ENCODE data around the gene NPC1.

Gene NPC1

DNA sequence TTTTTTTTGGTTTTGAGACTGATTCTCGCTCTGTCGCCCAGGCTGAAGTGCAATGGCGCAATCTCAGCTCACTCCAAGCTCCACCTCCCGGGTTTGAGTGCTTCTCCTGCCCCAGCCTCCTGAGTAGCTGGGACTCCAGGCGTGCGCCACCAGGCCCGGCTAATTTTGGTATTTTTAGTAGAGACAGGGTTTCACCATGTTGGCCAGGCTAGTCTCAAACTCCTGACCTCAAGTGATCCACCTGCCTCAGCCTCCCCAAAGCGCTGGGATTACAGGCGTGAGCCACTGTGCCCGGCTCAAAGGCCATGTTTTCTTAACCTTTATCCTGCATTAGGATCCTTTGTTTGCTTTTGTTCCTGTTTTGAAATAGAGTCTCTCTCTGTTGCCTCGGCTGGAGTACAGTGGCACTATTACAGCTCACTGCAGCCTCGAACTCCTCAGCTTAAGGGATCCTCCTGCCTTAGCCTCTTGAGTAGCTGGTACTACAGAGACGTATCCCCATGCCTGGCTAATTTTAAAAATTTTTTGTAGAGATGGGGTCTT lies 41.0 kb downstream of the NPC1 start:
- DNase-seq: no peak

DNA sequence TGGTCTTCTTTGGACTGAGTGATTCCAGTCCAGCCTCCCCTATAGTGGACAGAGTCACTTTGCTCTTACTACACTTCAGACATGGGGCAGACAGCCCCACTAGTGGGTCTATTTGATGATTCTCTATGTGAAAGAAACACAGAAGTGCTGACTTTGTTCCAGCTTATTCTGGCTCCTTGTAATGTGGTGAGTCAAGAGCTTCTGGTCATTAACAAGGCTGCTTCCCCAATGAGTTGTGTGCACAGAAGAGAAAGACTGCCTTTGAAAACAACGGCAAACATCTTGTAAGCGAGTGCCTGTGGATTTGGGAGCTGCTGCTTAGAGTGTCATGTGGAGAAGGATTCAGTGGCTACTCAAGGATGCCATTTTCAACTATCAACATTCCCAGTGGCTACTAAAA lies 43.8 kb downstream of the NPC1 start:
- DNase-seq: no peak

DNA sequence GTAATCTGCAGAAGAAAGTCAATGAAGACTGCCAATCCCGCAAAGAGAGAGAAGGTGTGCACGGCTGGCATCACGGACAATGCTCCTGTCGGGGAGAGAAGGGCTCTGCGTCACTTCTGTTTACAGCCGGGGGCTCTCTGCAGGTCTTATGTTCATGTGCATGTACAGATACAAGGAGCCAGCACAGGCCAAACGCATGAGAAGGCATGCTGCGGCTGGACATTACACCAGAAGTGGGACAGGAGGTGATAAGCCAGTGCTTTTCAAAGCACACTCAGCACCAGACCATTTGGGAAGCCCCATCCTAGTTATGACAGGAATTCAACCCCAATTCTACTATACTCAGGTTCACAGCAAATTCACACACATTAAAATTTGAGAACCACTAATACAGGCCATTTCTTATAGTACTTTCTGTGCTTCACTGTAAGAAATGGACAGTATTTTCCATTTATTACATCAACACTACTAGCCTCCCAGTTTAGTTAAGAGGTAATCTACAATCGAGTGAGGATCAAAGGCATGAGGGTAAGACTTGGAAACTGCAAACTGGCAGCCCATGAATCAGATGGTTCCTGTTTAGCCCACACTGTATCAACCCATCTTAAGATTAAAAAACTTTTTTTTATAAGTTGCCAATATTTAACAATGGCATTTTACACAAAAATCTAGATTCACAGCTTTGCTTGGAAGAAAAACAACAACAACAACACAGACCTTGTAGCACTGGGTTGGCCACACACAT lies 44.8 kb downstream of the NPC1 start:
- DNase-seq: no peak

DNA sequence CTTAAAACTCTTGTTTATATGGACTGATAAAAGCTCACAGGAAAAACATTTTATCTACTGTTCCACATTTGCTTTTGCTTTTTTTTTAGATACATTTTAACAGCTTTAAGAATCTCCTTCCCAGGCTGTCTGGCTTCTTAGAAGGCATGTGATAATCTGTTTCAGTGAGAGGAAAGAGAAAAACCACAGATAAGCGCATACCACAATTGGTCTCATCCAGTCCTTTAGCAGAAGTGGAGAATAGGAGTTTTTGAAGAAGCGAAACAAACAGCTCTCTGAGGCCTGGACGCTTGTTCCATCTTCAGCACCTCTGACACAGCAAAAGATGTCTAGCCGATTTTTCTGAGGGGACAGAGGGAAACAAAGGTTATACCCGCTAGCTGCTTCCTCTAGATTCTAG lies 45.4 kb downstream of the NPC1 start:
- DNase-seq: no peak

DNA sequence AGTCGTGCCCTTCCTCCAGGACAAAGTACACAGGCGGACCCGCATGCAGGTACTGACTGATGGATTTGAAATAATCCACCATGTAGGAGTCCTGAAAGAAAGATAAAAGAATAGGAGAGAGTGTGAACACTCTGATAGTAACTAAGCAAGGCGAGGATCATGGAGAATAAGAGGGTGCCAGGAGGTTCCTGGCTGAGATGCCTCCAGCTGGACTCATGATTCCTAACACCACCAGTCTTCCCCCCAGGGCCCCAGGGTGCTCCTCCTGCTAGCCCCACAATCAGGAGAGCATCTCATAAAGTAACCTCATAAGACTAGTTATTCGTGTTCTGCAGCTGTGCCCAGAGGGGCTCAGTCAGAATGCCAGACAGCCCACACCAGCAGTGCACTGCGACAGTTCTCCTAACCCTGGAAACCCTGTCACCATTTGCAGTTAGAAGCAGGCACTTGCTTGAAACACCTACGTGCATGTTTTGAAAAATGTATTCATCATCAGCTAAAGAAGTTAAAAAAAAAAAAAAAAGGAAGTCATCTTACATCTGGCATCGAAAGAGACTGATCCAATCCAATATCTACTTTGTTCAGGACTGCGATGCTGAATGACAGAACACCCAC lies 46.3 kb downstream of the NPC1 start:
- DNase-seq: no peak

DNA sequence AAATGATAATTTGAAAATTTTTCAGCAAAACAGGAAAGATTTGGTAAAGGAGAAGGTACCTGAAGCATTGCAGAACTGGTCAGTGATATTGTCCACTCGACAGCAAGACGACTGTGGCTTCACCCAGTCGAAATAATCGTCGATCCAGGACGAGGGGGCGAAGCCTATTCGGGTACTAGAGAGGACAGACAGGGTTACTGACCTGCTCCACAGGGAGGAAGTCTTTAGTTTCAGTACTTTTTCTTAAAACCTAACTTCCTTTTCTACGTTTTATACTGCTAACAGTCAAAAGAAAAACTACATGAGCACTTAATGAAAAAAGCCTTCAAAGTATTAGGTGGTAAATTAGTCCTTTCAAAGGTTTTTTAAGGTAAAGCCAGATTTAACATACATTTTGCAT lies 47.0 kb downstream of the NPC1 start:
- no peak for DNase-seq

DNA sequence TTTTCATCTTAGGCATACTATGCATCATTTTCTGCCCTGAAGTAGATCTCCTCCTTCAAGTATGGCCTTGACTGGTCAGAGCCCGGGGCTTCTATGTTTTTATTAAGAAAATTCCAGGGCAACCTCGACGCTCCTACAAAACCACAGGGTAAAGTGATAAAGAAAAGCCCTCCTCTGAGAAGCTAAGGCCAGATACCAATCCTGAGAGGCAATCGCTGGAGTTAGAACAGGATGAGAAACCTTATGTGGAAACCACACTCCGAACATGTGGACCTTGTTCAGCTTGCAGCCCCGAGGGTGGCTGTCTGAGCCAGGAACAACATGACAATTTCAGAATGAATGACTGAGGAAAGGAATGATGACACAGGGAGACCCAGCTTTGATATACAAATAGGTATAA lies 47.4 kb downstream of the NPC1 start:
- DNase-seq: no peak

DNA sequence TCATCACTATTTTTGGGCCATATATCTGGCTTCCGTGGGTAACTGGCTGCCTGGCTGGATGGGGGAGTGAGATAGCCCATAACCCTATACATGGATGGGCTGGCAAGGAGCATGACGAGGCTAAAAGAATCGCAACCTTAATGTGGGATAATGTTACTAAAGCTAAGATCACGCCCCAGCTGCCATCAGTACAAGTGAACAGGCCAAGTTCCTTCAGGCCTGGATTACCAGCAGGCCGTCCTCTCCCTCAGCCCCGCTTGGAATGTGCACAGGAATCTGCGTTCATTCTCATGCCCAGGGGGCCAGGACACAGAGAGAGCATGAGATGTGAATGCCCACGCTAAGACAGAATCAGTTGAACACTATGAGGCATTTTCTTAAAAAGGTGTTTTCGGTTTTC lies 48.3 kb downstream of the NPC1 start:
- DNase-seq: no peak

DNA sequence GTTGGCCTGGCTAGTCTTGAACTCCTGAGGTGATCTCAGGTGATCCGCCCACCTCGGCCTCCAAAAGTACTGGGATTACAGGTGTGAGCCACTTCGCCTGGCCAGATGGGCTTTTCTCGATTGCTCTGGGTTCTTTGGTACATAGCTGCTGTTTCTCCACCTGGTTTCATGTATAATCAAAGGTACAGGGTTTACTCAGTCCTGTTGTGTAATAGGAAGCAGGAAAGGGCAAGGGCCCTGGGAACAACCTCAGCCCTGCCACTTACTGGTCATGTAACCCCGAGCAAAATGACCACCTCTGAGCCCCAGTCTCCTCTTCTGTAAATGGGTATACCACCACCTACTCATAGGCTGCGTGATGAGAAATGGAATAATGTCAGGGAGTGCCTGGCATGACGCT lies 49.0 kb downstream of the NPC1 start:
- no peak for DNase-seq

DNA sequence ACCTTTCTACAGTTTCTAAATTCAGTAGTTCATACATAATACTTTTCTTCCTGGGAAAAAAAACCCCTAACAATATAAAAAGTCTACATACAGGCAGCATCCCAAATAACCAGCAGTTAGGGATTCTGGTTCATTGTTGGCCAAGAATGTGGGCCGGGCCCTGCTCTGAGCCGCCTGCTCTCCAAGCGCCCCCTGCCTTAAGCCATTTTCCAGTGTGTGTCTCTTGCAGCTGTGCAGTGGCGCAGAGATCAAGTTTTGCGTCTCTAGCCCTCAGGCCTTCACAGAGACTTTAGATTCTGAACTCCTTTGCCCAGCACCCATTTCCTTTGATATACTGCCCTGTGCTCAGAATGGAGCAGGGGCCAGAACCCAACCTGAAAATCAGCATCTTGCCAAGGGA lies 50.1 kb downstream of the NPC1 start:
- no peak for DNase-seq

DNA sequence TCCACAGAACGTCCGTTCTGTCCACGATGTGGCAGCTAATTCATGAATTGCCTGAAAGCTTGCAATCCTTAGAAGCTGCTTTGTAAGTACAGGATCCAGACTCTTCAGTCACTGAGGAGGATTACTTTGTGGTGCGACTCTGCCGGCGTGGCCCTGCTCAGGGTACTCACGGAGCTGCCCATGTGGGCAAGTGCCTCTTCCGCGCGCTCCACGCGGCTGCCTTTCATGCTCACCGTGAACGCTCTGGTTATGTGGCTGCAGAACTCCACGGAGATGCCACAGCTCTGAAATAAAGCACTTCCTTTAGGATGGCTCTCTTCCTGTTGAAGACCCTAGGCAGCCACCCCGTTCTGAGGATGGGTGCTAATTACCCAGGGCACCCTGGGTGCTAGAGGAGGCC lies 52.0 kb downstream of the NPC1 start:
- no peak for DNase-seq

DNA sequence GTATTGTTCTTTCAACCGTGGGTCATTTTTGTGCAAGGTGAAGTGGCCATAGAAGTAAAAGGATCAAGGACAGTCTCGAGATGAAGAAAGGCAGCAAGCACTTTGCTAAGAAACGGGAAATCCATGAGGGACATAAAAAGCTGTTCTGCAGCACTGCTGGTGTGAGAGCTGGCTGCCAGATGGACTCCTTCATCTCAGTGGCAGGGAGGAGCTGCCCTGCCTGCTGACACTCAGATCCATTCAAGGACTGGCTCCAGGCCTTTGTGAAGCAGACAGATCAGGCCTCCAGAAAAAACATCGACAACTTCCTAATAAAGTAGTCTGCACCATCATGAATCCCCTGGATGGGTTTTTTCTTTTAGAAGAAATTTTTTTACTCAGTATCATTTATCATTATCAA lies 53.5 kb downstream of the NPC1 start:
- no peak for DNase-seq

DNA sequence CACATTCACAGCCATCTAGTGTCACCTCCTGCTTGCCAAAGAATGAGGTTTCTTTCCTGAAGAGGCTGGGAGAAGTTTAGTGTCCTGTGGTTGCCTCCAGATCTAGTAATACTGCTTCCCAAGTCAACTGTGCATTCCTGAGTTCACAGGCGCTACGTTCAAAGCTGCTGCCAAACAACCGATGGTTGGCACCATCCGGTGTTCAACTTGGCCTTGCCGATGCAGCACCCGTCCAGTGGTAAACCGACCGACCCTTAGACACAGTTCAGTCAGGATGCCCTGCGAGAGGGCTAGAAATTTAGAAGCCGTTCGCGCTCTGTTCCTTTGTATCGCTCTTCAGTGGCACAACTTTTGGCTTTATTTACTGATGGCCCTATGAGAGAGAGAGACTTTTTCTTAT lies 54.4 kb downstream of the NPC1 start:
- no peak for DNase-seq

DNA sequence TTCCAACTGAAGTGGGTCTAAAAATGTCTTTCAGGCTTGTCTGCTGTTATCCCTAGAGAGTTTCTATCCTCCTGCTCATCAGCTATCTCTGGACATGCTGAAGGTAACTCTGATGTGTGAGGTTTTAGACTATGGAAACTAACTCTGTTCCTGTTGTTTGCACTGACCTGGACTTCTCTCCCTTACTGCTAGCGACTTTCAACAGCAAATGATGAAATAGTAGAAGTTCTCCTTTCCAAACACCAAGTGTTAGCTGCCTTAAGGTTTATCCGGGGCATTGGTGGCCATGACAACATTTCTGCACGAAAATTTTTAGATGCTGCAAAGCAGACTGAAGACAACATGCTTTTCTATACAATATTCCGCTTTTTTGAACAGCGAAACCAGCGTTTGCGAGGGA lies 56.1 kb downstream of the NPC1 start:
- DNase-seq: no peak

DNA sequence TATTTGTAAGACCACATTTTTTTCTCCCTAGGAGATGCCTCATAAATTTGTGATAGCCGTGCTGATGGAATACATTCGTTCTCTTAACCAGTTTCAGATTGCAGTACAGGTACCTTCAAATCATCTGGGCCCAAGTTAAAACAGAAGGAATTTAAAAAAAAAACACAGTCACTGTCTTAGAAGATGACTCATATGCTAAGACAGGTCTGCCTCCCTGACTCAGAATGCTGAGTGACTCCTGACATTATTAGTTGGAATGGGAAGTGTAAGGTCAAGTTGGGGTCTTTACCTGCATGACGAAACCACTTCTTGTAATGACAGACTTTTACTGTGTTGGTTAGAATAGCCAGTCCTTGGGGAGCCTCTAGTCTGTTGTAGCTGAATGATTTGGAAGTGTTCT lies 56.7 kb downstream of the NPC1 start:
- DNase-seq: no peak

DNA sequence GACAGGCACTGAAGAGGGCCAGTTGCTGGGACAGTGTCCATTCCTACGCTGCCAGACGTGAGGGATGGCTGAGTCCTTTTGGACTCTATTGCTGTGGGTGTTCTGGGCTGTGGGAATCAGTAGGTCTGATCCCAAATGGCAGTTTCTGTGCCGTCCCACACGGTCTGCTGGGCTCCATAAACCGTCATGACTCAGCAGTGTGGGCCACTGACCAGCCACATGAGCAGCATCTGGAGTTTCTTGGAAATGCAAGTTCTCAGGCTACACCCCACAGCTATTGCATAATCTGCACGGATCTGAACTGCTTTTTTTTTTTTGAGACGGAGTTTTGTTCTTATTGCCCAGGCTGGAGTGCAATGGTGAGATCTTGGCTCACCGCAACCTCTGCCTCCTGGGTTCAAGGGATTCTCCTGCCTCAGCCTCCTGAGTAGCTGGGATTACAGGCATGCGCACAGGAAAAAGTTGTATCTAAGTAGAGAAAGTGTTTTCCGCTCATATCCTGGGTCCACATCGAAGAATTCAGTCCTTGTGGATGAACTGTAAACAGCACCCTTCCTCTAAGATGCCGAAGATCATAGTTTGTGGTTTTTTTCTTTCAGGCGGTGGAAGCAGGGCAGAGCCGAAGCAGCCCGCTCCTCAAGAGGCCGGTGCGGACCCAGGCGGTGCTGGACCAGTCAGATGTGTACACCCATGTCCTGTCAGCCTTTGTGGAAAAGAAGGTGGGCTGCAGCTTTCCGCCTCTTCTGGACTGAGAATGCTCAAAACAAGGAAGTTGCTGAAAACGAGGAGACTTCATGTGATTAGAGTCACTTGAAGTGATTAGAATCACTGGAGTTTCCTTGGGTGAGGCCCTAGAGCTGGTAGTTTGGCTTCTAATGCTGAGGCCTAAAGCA lies 57.5 kb downstream of the NPC1 start:
- DNase-seq: no peak

DNA sequence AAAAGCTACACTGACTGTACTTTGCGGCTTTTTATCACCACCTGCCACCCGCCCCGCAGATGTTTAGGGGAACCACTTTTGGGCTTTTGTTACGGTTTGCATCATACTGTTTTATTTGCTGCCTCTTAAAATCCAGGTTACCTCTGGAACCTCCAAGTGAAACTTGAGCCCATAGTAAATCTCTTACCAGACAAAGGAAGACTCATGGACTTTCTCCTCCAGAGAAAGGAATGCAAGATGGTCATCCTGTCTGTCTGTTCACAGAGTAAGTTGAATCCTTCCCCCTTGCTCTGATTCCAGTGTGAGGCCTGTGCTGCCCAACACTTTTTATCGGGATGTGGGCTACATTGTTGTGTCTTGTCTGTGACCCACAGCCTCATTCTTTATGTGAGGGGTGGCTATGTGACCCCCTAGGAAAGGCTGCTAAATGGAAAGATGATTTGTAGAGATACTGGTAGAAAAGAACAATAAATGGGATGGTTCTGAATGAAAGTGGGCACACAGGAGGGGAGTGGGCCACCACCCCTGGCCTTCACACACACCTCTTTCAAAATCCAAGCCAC lies 59.7 kb downstream of the NPC1 start:
- no peak for DNase-seq

DNA sequence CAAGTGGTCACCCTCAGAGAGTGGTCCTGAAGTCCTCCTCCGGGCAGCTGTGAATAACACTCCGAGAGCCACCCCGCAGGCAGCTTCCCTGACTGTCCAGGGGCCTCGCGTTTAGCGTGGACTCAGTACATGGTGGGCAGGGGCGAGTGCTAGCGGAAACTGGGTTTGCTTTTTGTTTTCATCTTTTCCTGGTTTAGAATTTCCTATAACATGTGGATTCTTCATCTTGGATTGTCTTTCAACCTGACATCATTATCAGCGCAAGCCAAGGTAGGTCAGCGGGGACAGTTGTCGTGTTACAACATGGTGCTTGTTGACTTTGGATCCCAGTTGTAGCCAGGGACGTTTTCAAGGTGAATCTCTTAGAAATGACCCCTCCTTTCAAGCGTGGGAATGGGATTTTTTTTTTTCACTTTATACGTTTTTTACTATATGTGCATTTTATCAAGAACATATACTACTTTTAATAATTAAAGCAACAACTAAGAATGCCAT lies 62.0 kb downstream of the NPC1 start:
- no peak for DNase-seq

DNA sequence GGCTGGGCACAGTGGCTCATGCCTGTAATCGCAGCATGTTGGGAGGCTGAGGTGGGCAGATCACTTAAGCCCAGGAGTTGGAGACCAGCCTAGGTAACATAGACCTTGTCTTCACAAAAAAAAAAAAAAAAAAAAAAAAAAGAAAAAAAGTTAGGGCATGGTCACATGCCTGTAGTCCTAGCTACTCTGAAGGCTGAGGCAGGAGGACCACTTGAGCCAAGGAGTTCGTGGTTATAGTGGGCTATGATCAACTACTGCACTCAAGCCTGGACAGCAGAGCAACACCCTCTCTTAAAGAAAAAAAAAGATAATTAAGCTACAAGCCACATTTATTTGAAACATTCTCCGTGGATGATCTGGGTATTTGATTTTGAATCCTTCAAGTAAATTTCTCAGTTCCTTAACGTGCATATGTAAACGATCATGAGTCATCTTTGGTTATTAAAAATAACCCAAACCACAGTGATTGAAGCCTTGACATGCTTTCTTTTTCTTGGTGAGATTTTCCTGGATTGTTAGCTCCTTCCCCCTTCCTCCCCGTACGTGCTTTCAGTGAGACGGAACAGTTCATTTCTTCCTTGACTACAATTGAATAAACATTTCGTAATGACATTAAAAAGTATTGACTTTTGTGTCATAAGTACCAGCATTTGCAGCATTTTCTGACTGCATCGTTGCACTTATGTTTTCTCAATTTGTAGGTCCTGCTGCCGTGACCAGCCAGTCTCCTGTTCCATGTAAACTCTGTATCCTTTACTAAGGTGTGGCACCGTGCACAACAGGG lies 62.7 kb downstream of the NPC1 start:
- DNase-seq: no peak

DNA sequence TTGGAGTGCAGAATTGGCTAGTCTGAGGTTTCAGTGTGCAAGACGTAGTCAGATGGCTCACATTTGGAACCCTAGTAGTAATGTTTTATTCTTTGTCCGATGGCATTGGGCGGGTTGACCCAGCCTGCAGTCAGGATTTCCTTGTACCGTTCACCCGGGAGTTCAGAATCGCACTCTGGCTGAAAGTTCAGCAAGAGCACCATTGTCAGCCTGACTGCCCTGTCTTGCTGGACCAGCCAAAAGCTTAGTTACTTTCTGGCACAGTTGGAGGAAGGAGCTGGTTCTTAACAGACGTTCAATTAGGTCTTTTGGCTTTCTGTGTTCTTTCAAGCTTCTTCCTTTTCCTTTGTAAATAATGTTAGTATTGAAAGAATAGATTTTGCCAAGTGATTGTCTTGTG lies 64.4 kb downstream of the NPC1 start:
- DNase-seq: no peak

DNA sequence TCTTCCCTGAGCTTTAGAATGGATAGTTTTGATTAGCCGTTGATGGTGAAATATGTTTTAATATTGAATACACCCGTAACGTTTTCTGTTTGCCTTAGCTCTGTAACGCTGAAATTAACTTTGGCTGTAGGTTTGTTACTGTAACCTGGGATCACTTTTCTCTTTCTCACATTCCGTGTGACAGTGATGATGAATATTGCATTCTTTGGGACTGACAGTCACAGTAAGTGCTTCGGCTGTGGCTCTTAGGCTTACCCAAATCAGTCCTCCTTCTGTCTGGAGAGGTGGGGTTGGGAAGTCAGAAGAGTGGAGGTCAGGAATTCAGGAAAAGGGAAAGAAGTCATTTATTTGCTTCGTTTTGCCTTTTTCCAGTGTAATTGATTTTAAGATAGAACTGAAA lies 65.0 kb downstream of the NPC1 start:
- no peak for DNase-seq

DNA sequence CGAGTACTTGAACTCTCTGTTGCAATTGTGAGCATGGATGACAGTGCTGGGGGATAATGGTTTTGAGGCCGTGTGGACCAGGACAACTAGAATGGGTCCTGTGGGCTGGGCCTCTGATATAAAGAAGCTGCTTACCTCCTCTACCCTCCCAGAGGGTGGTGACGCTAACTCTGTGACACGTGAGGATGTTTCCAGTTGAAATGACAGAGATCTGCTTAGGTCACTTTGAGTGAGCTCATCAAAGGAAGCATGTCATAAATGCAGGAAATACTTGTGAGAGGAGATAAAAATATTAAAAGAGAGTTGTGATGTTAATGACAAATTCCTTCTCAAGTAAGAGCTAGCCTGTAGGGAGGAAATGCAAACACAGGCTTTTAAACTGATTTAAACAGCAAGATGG lies 66.6 kb downstream of the NPC1 start:
- DNase-seq: no peak
